Esophagus squamous epithelium (tissue), 5 donors: ENCODE measurements around the gene CYTH3. TPM values are rescaled to one million over a fixed set of nuclear protein-coding genes. Genes with fewer than 3 reads are reported as not detected.
"Not testable (repeated sequence)": the region's sequence is repeated elsewhere in the genome, so short reads cannot be mapped to it uniquely, and the experiment has no call there.

Experiments
- DNase-seq: peaks from one replicate; lab custom pipeline; 2025; lab: John Stamatoyannopoulos, UW
- H3K27ac ChIP-seq, 4 donors: fragments of 200-600 bp; sonication (generic); one replicate each; pipeline ENCODE4 v1.5.1; 2016 to 2019; ENCODE audit warnings: mild to moderate bottlenecking in 1 of 4
- H3K27me3 ChIP-seq, 4 donors: fragments of 200-600 bp; sonication (generic); 1 replicate in 3 of 4; 2 replicates in 1 of 4; pipeline versions ENCODE4 v1.5.1 to v1.6.0; 2017 to 2021; ENCODE audit warnings: antibody characterized with exemption in 1 of 4
- H3K36me3 ChIP-seq, 3 donors: fragments of 200-600 bp; sonication (generic); one replicate each; pipeline ENCODE4 v1.5.1; 2016 to 2019
- H3K4me1 ChIP-seq, 3 donors: fragments of 200-600 bp; sonication (generic); one replicate each; pipeline ENCODE4 v1.5.1; 2017 to 2019
- H3K4me3 ChIP-seq, 4 donors: fragments of 200-600 bp; sonication (generic); 1 replicate in 3 of 4; 2 replicates in 1 of 4; pipeline ENCODE4 v1.5.1; 2016 to 2019; ENCODE audit warnings: mild to moderate bottlenecking in 2 of 4, moderate library complexity in 1 of 4
- H3K9me3 ChIP-seq, 3 donors: fragments of 200-600 bp; sonication (generic); one replicate each; pipeline ENCODE4 v1.5.1; 2016 to 2019
- CTCF ChIP-seq, 6 experiments: fragments of 450-650 bp in 4 of 6; fragments of 200-600 bp in 2 of 6; sonication (generic) in 2 of 6; IDR thresholded peaks; one replicate each; pipeline ENCODE4 v1.5.1; 2016 to 2019; ENCODE audit warnings: antibody characterized with exemption in 6 of 6, mild to moderate bottlenecking in 4 of 6, moderate library complexity in 4 of 6
- POLR2A ChIP-seq, 4 donors: fragments of 450-650 bp; IDR thresholded peaks; one replicate each; pipeline ENCODE4 v1.6.1; 2017; ENCODE audit warnings: antibody characterized with exemption in 4 of 4, mild to moderate bottlenecking in 4 of 4, moderate library complexity in 3 of 4
- WGBS, 2 donors: methylation state at CpG; one replicate each; pipeline ENCODE4 v1.1.5; 2018; 5-methylcytosine and 5-hydroxymethylcytosine counted together
- intact Hi-C: fragments of 100-400 bp; cut with DNase I; formaldehyde crosslinking; loops from one replicate; pipeline ENCODE4 v1.15.0; 2022
- total RNA-seq, 4 donors: library from RNA; depleted of rRNA; stranded (reverse); fragments of >200 nt; gene quantifications; one replicate each; pipeline ENCODE4 v1.1.0, GENCODE V29; 2016
- donor health status: DM: yes; HTN: yes; CAD: no.

The CYTH3 gene
- total RNA-seq, 4 donors from 2014 or later = 11.5 to 27.7 (median 12.7) TPM

GRCh38 chr7:6315746-6316145 is 43.3 kb upstream of the CYTH3 start:
- DNase-seq = no peak
- peaks cover 0 to 12% (median 9%) of the 10 kb centered on the region in 3 donors for H3K4me1 ChIP-seq
- no peaks in the 10 kb centered on the region for H3K36me3 ChIP-seq
- H3K27me3 ChIP-seq = no peaks in the 10 kb centered on the region
- H3K27ac ChIP-seq = peak overlapping the region in 2 of 4 donors; percentile 21 to 56
- TF ChIP-seq POLR2A (IDR thresholded peaks at IDR 0.05) (no peak), CTCF (IDR thresholded peaks at IDR 0.05) (no peak)
- H3K4me3 ChIP-seq = no peak overlapping the region
- WGBS, 2 donors = 54 to 64% methylated on average over 8 of the region's 8 CpGs
- H3K9me3 ChIP-seq = no peaks in the 10 kb centered on the region
- intact Hi-C loops = no loop called here

- intact Hi-C loops = no loop called here
- Histone ChIP-seq H3K27ac (no peak overlapping the region), H3K4me1 (peaks cover 0 to 5% (median 0%) of the 10 kb centered on the region in 3 donors), H3K4me3 (no peak overlapping the region), H3K36me3 (no peaks in the 10 kb centered on the region), H3K27me3 (no peaks in the 10 kb centered on the region), H3K9me3 (no peaks in the 10 kb centered on the region)
- WGBS, 2 donors = 74 to 78% methylated on average over 10 of the region's 10 CpGs
- TF ChIP-seq CTCF (IDR thresholded peaks at IDR 0.05) = no peak
- DNase-seq = no peak
Observed at GRCh38 chr7:6310271-6310993, 38.0 kb upstream of the CYTH3 start.

- intact Hi-C loops = no loop called here
- peak overlapping the region in 2 of 4 donors; percentile 24 to 54 for H3K27ac ChIP-seq
- WGBS, 2 donors = 38 to 66% methylated on average over 5 of the region's 5 CpGs
- H3K36me3 ChIP-seq = no peaks in the 10 kb centered on the region
- H3K4me3 ChIP-seq = no peak overlapping the region
- TF ChIP-seq CTCF (IDR thresholded peaks at IDR 0.05) (no peak), POLR2A (IDR thresholded peaks at IDR 0.05) (no peak)
- H3K4me1 ChIP-seq = peaks cover 0 to 5% (median 0%) of the 10 kb centered on the region in 3 donors
- H3K9me3 ChIP-seq = no peaks in the 10 kb centered on the region
- no peaks in the 10 kb centered on the region for H3K27me3 ChIP-seq
- DNase-seq = no peak
Observed at GRCh38 chr7:6307762-6308161, 35.3 kb upstream of the CYTH3 start.

- WGBS, 2 donors = 54 to 59% methylated on average over 3 of the region's 3 CpGs
- TF ChIP-seq CTCF (IDR thresholded peaks at IDR 0.05) (no peak), POLR2A (IDR thresholded peaks at IDR 0.05) (no peak)
- no peak overlapping the region for H3K4me3 ChIP-seq
- intact Hi-C loops = no loop called here
- H3K36me3 ChIP-seq = no peaks in the 10 kb centered on the region
- no peaks in the 10 kb centered on the region for H3K27me3 ChIP-seq
- DNase-seq = no peak
- H3K4me1 ChIP-seq = peaks cover 0 to 5% (median 0%) of the 10 kb centered on the region in 3 donors
- no peaks in the 10 kb centered on the region for H3K9me3 ChIP-seq
- no peak overlapping the region for H3K27ac ChIP-seq
Observed at GRCh38 chr7:6306471-6306870, 34.0 kb upstream of the CYTH3 start.

GRCh38 chr7:6305330-6305729 is 32.9 kb upstream of the CYTH3 start:
- WGBS, 2 donors = 45 to 67% methylated on average over 2 of the region's 2 CpGs
- H3K27ac ChIP-seq = no peak overlapping the region
- TF ChIP-seq CTCF (IDR thresholded peaks at IDR 0.05) (no peak), POLR2A (IDR thresholded peaks at IDR 0.05) (no peak)
- DNase-seq = no peak
- intact Hi-C loops = no loop called here
- H3K36me3 ChIP-seq = no peaks in the 10 kb centered on the region
- peaks cover 0 to 5% (median 0%) of the 10 kb centered on the region in 3 donors for H3K4me1 ChIP-seq
- no peak overlapping the region for H3K4me3 ChIP-seq
- no peaks in the 10 kb centered on the region for H3K27me3 ChIP-seq
- H3K9me3 ChIP-seq = no peaks in the 10 kb centered on the region

- DNase-seq, intact Hi-C loops, H3K27me3 ChIP-seq, H3K4me1 ChIP-seq, H3K9me3 ChIP-seq, H3K4me3 ChIP-seq, H3K27ac ChIP-seq, H3K36me3 ChIP-seq: not testable (repeated sequence)
- 88 to 93% methylated on average over 4 of the region's 4 CpGs for WGBS, 2 donors
Observed at GRCh38 chr7:6301446-6301845, 29.0 kb upstream of the CYTH3 start.
